GM23338 (cell line): ENCODE results near the gene VPS45. TPM values are rescaled to one million over a fixed set of nuclear protein-coding genes. Genes with fewer than 3 reads are reported as not detected.

Experiments used
- ATAC-seq: fragments of 200-7000 bp; cut with Tn5 transposase; 3 replicates; pipeline ENCODE4 v1.9.1; 2020
- DNase-seq: peaks from one replicate; pipeline ENCODE4 v3.0.0-alpha.2; 2015; ENCODE audit warnings: low spot score
- H2AFZ ChIP-seq: fragments of 200-600 bp; sonication (generic); 2 replicates; pipeline ENCODE4 v1.8.0; 2016; ENCODE audit warnings: antibody characterized with exemption, mild to moderate bottlenecking, moderate library complexity
- H3F3A ChIP-seq: fragments of 200-600 bp; sonication (generic); replicated peaks from 2 replicates; pipeline ENCODE4 v1.8.0; 2017; ENCODE audit warnings: antibody characterized with exemption, mixed run types, low read depth
- H3K27ac ChIP-seq: fragments of 200-600 bp; sonication (generic); 2 replicates; pipeline ENCODE4 v1.6.1; 2016; ENCODE audit warnings: low read depth
- H3K27me3 ChIP-seq: fragments of 200-600 bp; sonication (generic); 2 replicates; pipeline ENCODE4 v1.8.0; 2016; ENCODE audit warnings: mild to moderate bottlenecking, mixed run types, moderate library complexity; ENCODE audit not compliant: insufficient read depth
- H3K36me3 ChIP-seq: fragments of 200-600 bp; sonication (generic); 2 replicates; pipeline ENCODE4 v1.8.0; 2016; ENCODE audit warnings: mild to moderate bottlenecking; ENCODE audit not compliant: insufficient read depth
- H3K4me1 ChIP-seq: fragments of 200-600 bp; sonication (generic); 2 replicates; pipeline ENCODE4 v1.8.0; 2016; ENCODE audit warnings: mild to moderate bottlenecking, moderate library complexity; ENCODE audit not compliant: insufficient read depth
- H3K4me2 ChIP-seq: fragments of 200-600 bp; sonication (generic); 2 replicates; pipeline ENCODE4 v1.7.1; 2017; ENCODE audit warnings: mixed run types
- H3K4me3 ChIP-seq: fragments of 200-600 bp; sonication (generic); 2 replicates; pipeline ENCODE4 v1.6.1; 2016; ENCODE audit warnings: mixed run types
- H3K79me2 ChIP-seq: fragments of 200-600 bp; sonication (generic); replicated peaks from 2 replicates; pipeline ENCODE4 v1.8.0; 2017; ENCODE audit warnings: mild to moderate bottlenecking; ENCODE audit not compliant: insufficient read depth
- H3K9me2 ChIP-seq: fragments of 200-600 bp; sonication (generic); 2 replicates; pipeline ENCODE4 v1.8.0; 2017; ENCODE audit not compliant: insufficient read depth
- H4K20me1 ChIP-seq: fragments of 200-600 bp; sonication (generic); replicated peaks from 2 replicates; pipeline ENCODE4 v1.8.0; 2017; ENCODE audit warnings: mild to moderate bottlenecking; ENCODE audit not compliant: insufficient read depth
- H3K27ac Mint-ChIP-seq: 2 replicates; pipeline ENCODE4 v1.8.0; 2020; ENCODE audit warnings: inconsistent platforms, mild to moderate bottlenecking, moderate library complexity, mixed read lengths
- H3K27me3 Mint-ChIP-seq: 3 replicates; pipeline ENCODE4 v1.8.0; 2022; ENCODE audit warnings: low read depth, mild to moderate bottlenecking, moderate library complexity, mixed read lengths, inconsistent platforms; ENCODE audit not compliant: insufficient read depth, poor library complexity
- H3K36me3 Mint-ChIP-seq: 3 replicates; pipeline ENCODE4 v1.8.0; 2021; ENCODE audit warnings: low read depth, mild to moderate bottlenecking, inconsistent platforms, moderate library complexity, mixed read lengths
- H3K4me1 Mint-ChIP-seq: 3 replicates; pipeline ENCODE4 v1.8.0; 2020; ENCODE audit warnings: mild to moderate bottlenecking, inconsistent platforms, mixed read lengths
- H3K4me3 Mint-ChIP-seq: 3 replicates; pipeline ENCODE4 v1.8.0; 2021; ENCODE audit warnings: moderate library complexity, mild to moderate bottlenecking, inconsistent platforms, mixed read lengths
- H3K9me3 Mint-ChIP-seq: 3 replicates; pipeline ENCODE4 v1.8.0; 2020; ENCODE audit warnings: moderate library complexity, mild to moderate bottlenecking, inconsistent platforms, mixed read lengths
- CREB1 ChIP-seq: fragments of 250-450 bp; sonication (Bioruptor Pico); IDR thresholded peaks from 2 replicates; pipeline ENCODE4 v1.5.0; 2020; ENCODE audit warnings: low read depth, mild to moderate bottlenecking, moderate library complexity
- EZH2 ChIP-seq: fragments of 200-600 bp; sonication (generic); IDR thresholded peaks from one replicate; pipeline ENCODE4 v1.8.0; 2017; ENCODE audit warnings: antibody characterized with exemption, mild to moderate bottlenecking, low read depth; ENCODE audit not compliant: unreplicated experiment
- EZH2phosphoT487 ChIP-seq: fragments of 200-600 bp; sonication (generic); IDR thresholded peaks from one replicate; pipeline ENCODE4 v1.8.1; 2018; ENCODE audit warnings: antibody characterized with exemption; ENCODE audit not compliant: unreplicated experiment
- JUNB ChIP-seq: IDR thresholded peaks from one replicate; pipeline ENCODE4 v1.6.1; 2016; ENCODE audit warnings: antibody characterized with exemption; ENCODE audit not compliant: unreplicated experiment
- NANOG ChIP-seq: IDR thresholded peaks from 2 replicates; pipeline ENCODE4 v1.6.1; 2016; ENCODE audit warnings: antibody characterized with exemption, borderline replicate concordance
- POLR2AphosphoS5 ChIP-seq: IDR thresholded peaks from 2 replicates; pipeline ENCODE4 v1.6.1; 2016; ENCODE audit warnings: antibody characterized with exemption, low read depth
- REST ChIP-seq: IDR thresholded peaks from one replicate; pipeline ENCODE4 v1.6.1; 2018; ENCODE audit warnings: antibody characterized with exemption; ENCODE audit not compliant: unreplicated experiment
- STAT1 ChIP-seq: IDR thresholded peaks from one replicate; pipeline ENCODE4 v1.6.1; 2016; ENCODE audit warnings: antibody characterized with exemption; ENCODE audit not compliant: unreplicated experiment
- ZNF114 ChIP-seq: fragments of 250-450 bp; sonication (Bioruptor Pico); IDR thresholded peaks from 2 replicates; pipeline ENCODE4 v1.5.0; 2020; ENCODE audit warnings: mild to moderate bottlenecking, moderate library complexity
- ZNF331 ChIP-seq: fragments of 250-450 bp; sonication (Bioruptor Pico); IDR thresholded peaks from 2 replicates; pipeline ENCODE4 v1.5.0; 2020; ENCODE audit warnings: low read depth, mild to moderate bottlenecking, moderate library complexity
- polyA plus RNA-seq: library from polyadenylated mRNA; unstranded; fragments of >200 nt; fragmentation: Nextera tagmentation; extraction: Ambion mirVana; gene quantifications from 2 replicates; pipeline ENCODE4 v1.2.1, GENCODE V29; 2016
- total RNA-seq: library from RNA; depleted of rRNA; stranded (reverse); fragments of >200 nt; shearing (Covaris generic); gene quantifications from 2 replicates; pipeline ENCODE4 v1.2.3, GENCODE V29; 2014
- TF ChIP-seq, protein P1 (sequence below), 2 experiments: fragments of 200-600 bp in 1 of 2; sonication (generic) in 1 of 2; conservative IDR thresholded peaks; 2 replicates each; pipeline versions ENCODE4 v1.5.1 to v1.6.1; 2016 to 2017; ENCODE audit warnings: antibody characterized with exemption in 2 of 2, low read depth in 2 of 2, mild to moderate bottlenecking in 2 of 2, moderate library complexity in 1 of 2
- TF ChIP-seq, protein P2 (sequence below): IDR thresholded peaks from 2 replicates; pipeline ENCODE4 v1.6.1; 2016; ENCODE audit warnings: antibody characterized with exemption

The VPS45 gene
- total and polyA plus RNA-seq, 2 experiments from 2014 or later = 23.5 to 37.5 TPM

- Mint-ChIP-seq H3K27me3 (no peaks in the 10 kb centered on the region), H3K36me3 (no peaks in the 10 kb centered on the region; the same call in 2 of the 3 replicates), H3K9me3 (no peaks in the 10 kb centered on the region; the same call in 2 of the 3 replicates), H3K27ac (no peak overlapping the region), H3K4me1 (no peaks in the 10 kb centered on the region), H3K4me3 (no peak overlapping the region)
- Histone ChIP-seq H3K79me2 (no peaks in the 10 kb centered on the region), H3K36me3 (no peaks in the 10 kb centered on the region), H3K27ac (no peak overlapping the region), H2AFZ (no peak overlapping the region), H3K9me2 (no peaks in the 10 kb centered on the region), H4K20me1 (no peaks in the 10 kb centered on the region), H3F3A (no peaks in the 10 kb centered on the region), H3K4me3 (no peak overlapping the region), H3K4me2 (no peak overlapping the region), H3K27me3 (no peaks in the 10 kb centered on the region), H3K4me1 (no peaks in the 10 kb centered on the region)
- TF ChIP-seq JUNB = no peak
- TF ChIP-seq EZH2 = no peak
- TF ChIP-seq, protein P1, sequence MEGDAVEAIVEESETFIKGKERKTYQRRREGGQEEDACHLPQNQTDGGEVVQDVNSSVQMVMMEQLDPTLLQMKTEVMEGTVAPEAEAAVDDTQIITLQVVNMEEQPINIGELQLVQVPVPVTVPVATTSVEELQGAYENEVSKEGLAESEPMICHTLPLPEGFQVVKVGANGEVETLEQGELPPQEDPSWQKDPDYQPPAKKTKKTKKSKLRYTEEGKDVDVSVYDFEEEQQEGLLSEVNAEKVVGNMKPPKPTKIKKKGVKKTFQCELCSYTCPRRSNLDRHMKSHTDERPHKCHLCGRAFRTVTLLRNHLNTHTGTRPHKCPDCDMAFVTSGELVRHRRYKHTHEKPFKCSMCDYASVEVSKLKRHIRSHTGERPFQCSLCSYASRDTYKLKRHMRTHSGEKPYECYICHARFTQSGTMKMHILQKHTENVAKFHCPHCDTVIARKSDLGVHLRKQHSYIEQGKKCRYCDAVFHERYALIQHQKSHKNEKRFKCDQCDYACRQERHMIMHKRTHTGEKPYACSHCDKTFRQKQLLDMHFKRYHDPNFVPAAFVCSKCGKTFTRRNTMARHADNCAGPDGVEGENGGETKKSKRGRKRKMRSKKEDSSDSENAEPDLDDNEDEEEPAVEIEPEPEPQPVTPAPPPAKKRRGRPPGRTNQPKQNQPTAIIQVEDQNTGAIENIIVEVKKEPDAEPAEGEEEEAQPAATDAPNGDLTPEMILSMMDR (conservative IDR thresholded peaks at IDR 0.05; ENCODE audit: low read depth in 2 of 2) = no peak
- no peak for TF ChIP-seq STAT1
- TF ChIP-seq CREB1 (CRISPR knock-in tag) = no peak
- DNase-seq (no peak), ATAC-seq (no peak)
These were observed 60.3 kb downstream of the VPS45 start for GRCh38 chr1:150127868-150128267.

DNA sequence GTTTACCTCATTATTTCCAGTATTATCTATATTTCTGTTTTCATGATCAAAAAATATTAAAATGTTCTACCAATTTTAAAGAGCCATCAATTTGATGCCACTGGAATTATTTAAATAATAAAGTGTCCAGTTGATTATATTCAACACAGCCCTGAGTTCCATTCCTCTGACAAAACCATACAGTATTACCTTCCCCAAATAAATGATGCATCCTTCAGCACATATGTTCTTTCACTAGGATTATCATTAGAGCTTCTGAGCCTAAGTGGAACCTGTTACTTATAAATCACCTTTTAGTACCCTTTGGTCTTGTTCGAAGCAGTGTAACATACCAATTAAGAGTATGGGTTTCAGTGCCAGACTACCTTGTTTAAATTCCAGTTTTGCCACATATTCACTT, 64.8 kb downstream of the VPS45 start:
- H3K9me3 Mint-ChIP-seq = no peaks in the 10 kb centered on the region
- DNase-seq = no peak
- no peaks in the 10 kb centered on the region; the same call in 2 of the 3 replicates for H3K36me3 Mint-ChIP-seq
- H3K4me3 Mint-ChIP-seq = no peak overlapping the region
- ATAC-seq = no peak
- Histone ChIP-seq H3K4me1 (no peaks in the 10 kb centered on the region), H4K20me1 (no peaks in the 10 kb centered on the region), H3K4me3 (no peak overlapping the region), H3K9me2 (no peaks in the 10 kb centered on the region), H3F3A (no peaks in the 10 kb centered on the region), H2AFZ (no peak overlapping the region), H3K27ac (no peak overlapping the region), H3K36me3 (no peaks in the 10 kb centered on the region), H3K27me3 (no peaks in the 10 kb centered on the region), H3K4me2 (no peak overlapping the region), H3K79me2 (no peaks in the 10 kb centered on the region)
- no peaks in the 10 kb centered on the region for H3K27me3 Mint-ChIP-seq
- no peaks in the 10 kb centered on the region for H3K4me1 Mint-ChIP-seq
- no peak overlapping the region for H3K27ac Mint-ChIP-seq
- TF ChIP-seq, protein P2, sequence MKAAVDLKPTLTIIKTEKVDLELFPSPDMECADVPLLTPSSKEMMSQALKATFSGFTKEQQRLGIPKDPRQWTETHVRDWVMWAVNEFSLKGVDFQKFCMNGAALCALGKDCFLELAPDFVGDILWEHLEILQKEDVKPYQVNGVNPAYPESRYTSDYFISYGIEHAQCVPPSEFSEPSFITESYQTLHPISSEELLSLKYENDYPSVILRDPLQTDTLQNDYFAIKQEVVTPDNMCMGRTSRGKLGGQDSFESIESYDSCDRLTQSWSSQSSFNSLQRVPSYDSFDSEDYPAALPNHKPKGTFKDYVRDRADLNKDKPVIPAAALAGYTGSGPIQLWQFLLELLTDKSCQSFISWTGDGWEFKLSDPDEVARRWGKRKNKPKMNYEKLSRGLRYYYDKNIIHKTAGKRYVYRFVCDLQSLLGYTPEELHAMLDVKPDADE = no peak
- TF ChIP-seq ZNF331 (CRISPR knock-in tag) (no peak), POLR2AphosphoS5 (no peak), CREB1 (CRISPR knock-in tag) (no peak), EZH2 (no peak), EZH2phosphoT487 (no peak), STAT1 (no peak), ZNF114 (CRISPR knock-in tag) (no peak), NANOG (no peak), REST (no peak)
